SK-N-SH (cell line): ENCODE results near the gene BCR.

Experiments used
- EP300 ChIP-seq, 2 experiments: IDR thresholded peaks; 2 replicates each; pipeline versions ENCODE4 v1.4.0 to v1.6.1; 2012; ENCODE audit warnings: borderline replicate concordance in 1 of 2, low read depth in 1 of 2, low read length in 1 of 2
- EZH2phosphoT487 ChIP-seq: fragments of 200-600 bp; sonication (generic); IDR thresholded peaks from 2 replicates; pipeline ENCODE4 v1.6.1; 2017; ENCODE audit warnings: low read depth, mixed run types, mild to moderate bottlenecking, antibody characterized with exemption, moderate library complexity, borderline replicate concordance
- FOSL2 ChIP-seq: IDR thresholded peaks from 2 replicates; pipeline ENCODE4 v1.4.0; 2012; ENCODE audit warnings: low read depth, mild to moderate bottlenecking, moderate library complexity, borderline replicate concordance
- POLR2AphosphoS5 ChIP-seq: IDR thresholded peaks from 2 replicates; pipeline ENCODE4 v1.6.1; 2012; ENCODE audit warnings: low read depth, low read length
- RAD21 ChIP-seq: IDR thresholded peaks from 2 replicates; pipeline ENCODE4 v1.6.1; 2012; ENCODE audit warnings: mild to moderate bottlenecking, low read length
- SIN3A ChIP-seq: IDR thresholded peaks from 2 replicates; pipeline ENCODE4 v1.6.1; 2012; ENCODE audit warnings: low read depth, mild to moderate bottlenecking, low read length, moderate library complexity, borderline replicate concordance
- TAF1 ChIP-seq: IDR thresholded peaks from 2 replicates; pipeline ENCODE4 v1.6.1; 2012; ENCODE audit warnings: low read depth, mild to moderate bottlenecking, low read length, moderate library complexity, borderline replicate concordance
- TCF12 ChIP-seq: IDR thresholded peaks from 2 replicates; pipeline ENCODE4 v1.4.0; 2012
- TF ChIP-seq, protein P1 (sequence below): IDR thresholded peaks from 2 replicates; pipeline ENCODE4 v1.4.0; 2012; ENCODE audit warnings: low read depth
- TF ChIP-seq, protein P2 (sequence below): IDR thresholded peaks from 2 replicates; pipeline ENCODE4; 2012
- TF ChIP-seq, protein P3 (sequence below): IDR thresholded peaks from 2 replicates; pipeline ENCODE4 v1.6.1; 2012; ENCODE audit warnings: mild to moderate bottlenecking, low read depth, low read length, moderate library complexity
- TF ChIP-seq, protein P4 (sequence below): fragments of 200-600 bp; sonication (generic); IDR thresholded peaks from 2 replicates; pipeline ENCODE4 v1.6.1; 2017; ENCODE audit warnings: antibody characterized with exemption, mild to moderate bottlenecking, moderate library complexity

DNA sequence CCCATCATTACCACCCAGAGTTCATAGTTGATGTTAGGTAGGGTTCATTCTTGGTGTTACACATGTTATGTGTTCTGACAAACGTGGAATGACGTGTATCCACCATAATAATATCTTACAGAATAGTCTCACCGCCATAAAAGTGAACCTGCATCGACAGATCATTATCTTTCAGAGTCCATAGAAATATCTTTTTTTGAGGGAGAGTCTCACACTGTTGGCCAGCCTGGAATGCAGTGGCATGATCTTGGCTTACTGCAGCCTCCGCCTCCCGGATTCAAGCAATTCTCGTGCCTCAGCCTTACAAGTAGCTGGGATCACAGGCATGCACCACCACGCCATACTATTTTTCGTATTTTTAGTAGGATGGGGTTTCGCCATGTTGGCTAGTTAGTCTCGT, 113.9 kb downstream of the BCR start:
- TF ChIP-seq, protein P1, sequence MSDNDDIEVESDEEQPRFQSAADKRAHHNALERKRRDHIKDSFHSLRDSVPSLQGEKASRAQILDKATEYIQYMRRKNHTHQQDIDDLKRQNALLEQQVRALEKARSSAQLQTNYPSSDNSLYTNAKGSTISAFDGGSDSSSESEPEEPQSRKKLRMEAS = no peak
- TF ChIP-seq, protein P2, sequence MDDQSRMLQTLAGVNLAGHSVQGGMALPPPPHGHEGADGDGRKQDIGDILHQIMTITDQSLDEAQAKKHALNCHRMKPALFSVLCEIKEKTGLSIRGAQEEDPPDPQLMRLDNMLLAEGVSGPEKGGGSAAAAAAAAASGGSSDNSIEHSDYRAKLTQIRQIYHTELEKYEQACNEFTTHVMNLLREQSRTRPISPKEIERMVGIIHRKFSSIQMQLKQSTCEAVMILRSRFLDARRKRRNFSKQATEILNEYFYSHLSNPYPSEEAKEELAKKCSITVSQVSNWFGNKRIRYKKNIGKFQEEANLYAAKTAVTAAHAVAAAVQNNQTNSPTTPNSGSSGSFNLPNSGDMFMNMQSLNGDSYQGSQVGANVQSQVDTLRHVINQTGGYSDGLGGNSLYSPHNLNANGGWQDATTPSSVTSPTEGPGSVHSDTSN = no peak
- TF ChIP-seq FOSL2 (no peak), EP300 (IDR thresholded peaks at IDR 0.05; ENCODE audit: borderline replicate concordance in 1 of 2, low read depth in 1 of 2, low read length in 1 of 2) (no peak), TAF1 (no peak), RAD21 (no peak), POLR2AphosphoS5 (no peak), EZH2phosphoT487 (no peak), SIN3A (no peak), TCF12 (no peak)
- TF ChIP-seq, protein P3, sequence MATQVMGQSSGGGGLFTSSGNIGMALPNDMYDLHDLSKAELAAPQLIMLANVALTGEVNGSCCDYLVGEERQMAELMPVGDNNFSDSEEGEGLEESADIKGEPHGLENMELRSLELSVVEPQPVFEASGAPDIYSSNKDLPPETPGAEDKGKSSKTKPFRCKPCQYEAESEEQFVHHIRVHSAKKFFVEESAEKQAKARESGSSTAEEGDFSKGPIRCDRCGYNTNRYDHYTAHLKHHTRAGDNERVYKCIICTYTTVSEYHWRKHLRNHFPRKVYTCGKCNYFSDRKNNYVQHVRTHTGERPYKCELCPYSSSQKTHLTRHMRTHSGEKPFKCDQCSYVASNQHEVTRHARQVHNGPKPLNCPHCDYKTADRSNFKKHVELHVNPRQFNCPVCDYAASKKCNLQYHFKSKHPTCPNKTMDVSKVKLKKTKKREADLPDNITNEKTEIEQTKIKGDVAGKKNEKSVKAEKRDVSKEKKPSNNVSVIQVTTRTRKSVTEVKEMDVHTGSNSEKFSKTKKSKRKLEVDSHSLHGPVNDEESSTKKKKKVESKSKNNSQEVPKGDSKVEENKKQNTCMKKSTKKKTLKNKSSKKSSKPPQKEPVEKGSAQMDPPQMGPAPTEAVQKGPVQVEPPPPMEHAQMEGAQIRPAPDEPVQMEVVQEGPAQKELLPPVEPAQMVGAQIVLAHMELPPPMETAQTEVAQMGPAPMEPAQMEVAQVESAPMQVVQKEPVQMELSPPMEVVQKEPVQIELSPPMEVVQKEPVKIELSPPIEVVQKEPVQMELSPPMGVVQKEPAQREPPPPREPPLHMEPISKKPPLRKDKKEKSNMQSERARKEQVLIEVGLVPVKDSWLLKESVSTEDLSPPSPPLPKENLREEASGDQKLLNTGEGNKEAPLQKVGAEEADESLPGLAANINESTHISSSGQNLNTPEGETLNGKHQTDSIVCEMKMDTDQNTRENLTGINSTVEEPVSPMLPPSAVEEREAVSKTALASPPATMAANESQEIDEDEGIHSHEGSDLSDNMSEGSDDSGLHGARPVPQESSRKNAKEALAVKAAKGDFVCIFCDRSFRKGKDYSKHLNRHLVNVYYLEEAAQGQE = no peak
- TF ChIP-seq, protein P4, sequence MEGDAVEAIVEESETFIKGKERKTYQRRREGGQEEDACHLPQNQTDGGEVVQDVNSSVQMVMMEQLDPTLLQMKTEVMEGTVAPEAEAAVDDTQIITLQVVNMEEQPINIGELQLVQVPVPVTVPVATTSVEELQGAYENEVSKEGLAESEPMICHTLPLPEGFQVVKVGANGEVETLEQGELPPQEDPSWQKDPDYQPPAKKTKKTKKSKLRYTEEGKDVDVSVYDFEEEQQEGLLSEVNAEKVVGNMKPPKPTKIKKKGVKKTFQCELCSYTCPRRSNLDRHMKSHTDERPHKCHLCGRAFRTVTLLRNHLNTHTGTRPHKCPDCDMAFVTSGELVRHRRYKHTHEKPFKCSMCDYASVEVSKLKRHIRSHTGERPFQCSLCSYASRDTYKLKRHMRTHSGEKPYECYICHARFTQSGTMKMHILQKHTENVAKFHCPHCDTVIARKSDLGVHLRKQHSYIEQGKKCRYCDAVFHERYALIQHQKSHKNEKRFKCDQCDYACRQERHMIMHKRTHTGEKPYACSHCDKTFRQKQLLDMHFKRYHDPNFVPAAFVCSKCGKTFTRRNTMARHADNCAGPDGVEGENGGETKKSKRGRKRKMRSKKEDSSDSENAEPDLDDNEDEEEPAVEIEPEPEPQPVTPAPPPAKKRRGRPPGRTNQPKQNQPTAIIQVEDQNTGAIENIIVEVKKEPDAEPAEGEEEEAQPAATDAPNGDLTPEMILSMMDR = no peak
